Femur (tissue), 1 donor: Measurements from ENCODE around the gene HOXB4.

Experiments used
- DNase-seq: peaks from one replicate; pipeline ENCODE4 v3.0.0-alpha.2; 2017

The HOXB4 gene

DNA sequence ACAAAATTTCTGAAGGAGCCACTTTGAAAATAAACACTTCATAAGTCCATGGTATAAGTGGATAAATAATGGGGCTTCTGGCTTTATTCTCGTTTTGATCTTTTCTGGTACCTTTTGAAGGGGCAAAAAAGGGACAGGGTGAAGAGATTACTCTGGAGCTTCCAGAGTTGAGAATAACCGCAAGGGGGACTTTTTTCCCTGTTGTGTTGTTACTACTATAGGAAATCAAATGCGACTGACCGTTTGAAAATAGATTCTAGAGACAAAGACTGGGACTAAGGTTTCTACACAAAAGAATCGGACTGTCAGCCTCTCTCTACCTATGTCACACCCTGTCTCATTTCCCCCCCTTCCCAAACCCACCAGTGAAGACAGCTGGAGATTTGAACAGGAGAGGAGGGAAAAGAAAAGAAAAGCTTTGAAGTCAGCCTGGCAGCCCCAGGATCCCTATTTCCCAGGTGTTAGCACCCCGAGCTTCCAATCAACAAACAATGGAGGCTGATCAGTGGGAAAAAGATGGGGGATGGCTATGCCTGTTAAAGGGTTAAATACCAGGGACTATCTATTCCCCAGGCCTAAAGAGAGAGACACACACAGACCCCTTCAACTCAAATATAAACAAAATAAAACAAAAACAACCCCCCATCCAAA is 8.4 kb downstream of the HOXB4 start:
- DNase-seq: no peak

DNA sequence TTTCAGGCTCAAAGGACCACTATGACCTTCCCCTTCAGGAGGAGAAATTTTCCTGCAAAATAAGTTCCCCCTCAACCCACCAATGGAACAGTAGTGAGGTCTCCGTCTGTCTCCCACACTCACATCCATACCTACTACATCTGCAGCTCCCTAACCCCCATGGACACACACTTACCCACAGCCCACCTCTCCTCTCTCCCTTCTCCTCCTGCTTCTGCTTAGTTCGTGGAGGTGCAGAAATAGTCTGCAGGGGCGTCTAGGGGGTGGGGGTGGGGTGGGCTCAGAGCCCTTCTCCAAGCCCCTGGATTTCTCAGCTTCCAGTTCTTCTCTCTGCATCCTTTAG is 8.9 kb downstream of the HOXB4 start:
- no peak for DNase-seq

- DNase-seq: no peak
Observed at GRCh38 chr17:48568499-48569239, 9.5 kb downstream of the HOXB4 start.

GRCh38 chr17:48567646-48568354 is 10.3 kb downstream of the HOXB4 start:
- DNase-seq: no peak

GRCh38 chr17:48567209-48567608 is 10.9 kb downstream of the HOXB4 start:
- DNase-seq: no peak

DNA sequence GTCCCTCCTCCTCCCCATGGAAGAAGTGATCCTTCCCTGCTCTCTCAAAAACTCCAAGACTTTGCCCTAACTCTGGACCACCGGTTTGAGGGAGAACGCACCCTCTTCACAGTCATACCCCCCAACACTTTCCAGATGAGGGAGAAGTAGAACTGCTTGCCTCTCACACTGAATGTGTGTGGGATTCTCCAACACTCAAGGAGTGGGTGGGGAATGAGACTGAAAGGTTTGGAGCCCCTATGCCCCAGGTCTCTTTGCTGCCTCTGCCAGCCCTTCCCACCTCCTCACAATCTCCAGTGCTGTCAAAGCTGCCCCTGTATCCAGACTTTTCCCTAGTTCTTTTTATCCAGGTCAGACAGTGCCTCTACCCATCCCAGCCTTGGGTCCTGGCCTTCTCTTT is 11.4 kb downstream of the HOXB4 start:
- DNase-seq: no peak

DNA sequence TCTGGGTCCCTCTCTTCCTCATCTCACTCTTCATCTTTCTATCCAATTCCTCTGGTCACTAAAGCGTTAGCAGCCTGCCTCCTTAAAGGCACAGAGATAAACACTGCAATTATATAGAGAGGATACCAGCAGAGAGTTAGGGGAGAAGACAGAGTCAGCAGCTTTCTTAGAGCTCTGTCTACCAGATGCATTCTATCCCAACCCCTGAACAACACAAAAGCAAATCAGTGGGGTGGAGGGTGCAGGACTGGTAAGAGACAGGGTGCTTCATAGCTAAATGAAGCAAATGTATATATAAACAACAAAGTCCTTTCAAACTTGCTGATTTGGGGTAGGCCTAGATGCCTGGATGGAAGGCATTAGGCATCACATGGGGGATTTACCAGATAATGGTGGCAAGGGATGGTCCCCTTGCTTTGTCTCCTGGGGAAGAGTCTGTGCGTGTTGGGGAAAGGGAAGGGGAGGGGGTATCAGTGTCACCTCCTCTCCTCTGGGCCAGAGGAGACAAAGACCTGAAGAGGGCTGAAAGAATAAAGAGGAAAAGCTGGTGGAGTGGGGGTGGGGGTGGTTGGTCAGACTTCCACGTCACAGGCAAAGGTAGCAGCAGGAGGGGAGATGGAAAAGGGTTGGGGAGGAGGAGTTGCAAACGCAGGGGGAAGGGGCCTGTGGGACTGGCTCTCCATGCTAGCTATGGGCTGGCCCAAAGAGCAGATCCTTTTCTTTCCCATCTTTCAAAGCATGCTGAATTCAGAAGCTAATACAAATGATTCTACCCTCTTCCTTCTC is 12.0 kb downstream of the HOXB4 start:
- DNase-seq: no peak

DNA sequence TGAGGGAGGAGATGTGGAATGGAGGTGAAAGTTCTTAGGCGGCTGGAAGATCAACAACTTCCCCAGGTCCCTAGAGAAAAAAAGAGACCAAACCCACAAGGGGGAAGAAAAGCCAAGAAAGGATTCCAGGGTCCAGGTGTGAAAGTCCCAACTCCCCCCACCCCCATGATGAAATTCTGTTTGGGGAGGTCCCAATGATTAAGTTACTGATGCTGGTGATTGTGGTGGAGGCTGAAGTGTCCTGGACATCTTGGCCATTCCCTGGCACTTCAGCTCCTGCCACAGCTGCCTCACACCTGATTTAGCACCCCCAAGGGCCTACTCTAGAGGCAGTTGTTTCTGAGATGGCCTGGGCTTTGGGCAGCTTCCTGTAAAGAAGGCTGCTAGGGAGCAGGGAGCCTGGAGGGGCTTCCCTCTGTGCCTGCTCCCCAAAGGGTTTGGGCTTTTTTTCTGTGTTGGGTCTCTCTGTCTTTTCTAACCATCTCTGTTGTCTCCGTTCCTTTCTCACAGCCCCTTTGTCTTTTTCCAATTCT is 13.1 kb downstream of the HOXB4 start:
- no peak for DNase-seq

GRCh38 chr17:48564188-48565021 is 13.7 kb downstream of the HOXB4 start:
- no peak for DNase-seq

- no peak for DNase-seq
Observed at GRCh38 chr17:48563867-48564187, 14.3 kb downstream of the HOXB4 start.

DNA sequence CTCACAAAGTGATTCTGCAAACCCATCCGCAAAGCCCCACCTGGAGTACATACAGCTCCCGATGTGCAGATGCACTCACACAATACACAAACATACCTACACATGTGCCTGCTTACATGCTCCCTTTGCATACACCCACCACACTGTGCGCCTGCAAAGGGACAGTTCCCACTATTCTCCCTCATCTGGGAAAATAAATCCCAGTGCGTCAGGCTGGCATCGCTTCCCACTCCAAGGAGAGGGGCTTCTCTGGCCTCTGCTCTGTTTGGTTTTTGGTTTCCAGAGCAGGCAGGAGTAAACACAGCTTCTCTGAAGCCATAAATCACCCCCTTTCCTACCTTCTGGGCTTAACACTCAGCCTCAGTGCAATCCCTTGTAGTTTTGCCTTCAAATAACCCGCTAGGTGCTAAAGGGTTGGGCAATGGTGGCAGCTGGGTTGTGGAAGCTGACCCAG is 14.7 kb downstream of the HOXB4 start:
- DNase-seq: no peak

DNA sequence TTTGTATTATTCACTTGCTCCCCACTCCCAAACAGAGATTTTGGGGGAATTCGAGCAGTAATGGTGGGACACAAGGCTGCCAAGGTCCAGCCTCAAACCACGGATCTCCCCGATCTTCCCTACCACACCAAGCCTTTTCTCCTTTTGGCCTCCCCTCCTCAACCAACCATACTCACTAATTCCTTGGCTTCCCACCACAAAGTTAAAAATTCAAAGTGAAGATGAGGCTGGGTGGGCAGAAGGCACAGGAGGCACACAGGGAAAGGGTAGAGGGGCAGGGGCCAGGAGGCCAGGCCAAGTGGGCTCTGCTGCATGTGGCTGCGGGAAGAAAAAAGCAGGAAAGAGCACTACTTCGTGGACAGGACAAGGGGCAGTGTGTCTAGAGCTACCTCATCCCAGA is 15.2 kb downstream of the HOXB4 start:
- DNase-seq: no peak

GRCh38 chr17:48561884-48562810 is 16.0 kb downstream of the HOXB4 start:
- no peak for DNase-seq

DNA sequence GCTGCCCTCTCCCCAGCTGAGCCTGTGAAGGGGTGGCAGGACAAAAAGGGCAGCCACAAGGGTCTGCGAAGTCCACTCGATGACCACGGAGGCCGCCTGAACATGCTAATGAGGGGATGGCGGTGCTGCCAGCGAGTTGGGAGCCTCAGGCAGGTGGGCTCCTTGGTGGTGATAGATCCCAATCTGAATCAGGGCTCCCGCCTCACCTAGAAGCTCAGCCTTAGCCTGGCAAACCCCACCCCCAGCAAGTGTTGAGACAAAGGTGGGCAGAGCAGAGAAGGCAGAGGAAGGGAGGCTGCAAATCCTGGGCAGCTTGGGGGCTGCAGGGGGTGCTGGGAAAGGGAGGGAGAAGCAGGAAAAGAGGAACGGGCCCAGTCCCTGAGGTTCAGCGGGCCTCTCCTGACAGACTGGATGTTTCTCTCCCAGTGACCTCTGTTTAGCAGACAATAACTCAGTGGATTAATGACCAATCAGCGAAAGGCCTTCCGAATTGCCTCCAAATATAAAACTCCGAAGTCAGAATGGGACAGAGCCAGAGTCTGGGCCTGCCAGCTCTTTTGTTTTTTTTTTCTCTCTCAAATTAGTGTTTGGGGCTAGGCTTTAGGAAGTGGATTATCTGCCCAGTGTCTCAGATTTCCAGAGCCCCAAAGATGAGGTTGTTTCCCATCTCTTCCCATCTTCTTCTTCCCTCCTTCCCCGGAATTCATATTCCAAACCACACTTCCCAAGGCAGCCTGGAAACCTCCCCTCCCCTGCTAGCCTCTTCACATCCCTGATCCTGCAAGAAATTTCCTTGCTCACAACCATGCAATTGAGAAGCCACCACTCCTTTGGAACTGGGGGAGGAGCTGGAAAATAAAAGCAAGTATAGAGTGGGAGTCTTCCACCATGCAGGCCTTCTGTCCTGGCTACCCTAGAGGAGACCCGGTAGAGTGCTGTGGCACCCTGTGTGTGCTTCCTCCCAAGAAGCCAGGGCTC is 18.0 kb downstream of the HOXB4 start:
- no peak for DNase-seq

DNA sequence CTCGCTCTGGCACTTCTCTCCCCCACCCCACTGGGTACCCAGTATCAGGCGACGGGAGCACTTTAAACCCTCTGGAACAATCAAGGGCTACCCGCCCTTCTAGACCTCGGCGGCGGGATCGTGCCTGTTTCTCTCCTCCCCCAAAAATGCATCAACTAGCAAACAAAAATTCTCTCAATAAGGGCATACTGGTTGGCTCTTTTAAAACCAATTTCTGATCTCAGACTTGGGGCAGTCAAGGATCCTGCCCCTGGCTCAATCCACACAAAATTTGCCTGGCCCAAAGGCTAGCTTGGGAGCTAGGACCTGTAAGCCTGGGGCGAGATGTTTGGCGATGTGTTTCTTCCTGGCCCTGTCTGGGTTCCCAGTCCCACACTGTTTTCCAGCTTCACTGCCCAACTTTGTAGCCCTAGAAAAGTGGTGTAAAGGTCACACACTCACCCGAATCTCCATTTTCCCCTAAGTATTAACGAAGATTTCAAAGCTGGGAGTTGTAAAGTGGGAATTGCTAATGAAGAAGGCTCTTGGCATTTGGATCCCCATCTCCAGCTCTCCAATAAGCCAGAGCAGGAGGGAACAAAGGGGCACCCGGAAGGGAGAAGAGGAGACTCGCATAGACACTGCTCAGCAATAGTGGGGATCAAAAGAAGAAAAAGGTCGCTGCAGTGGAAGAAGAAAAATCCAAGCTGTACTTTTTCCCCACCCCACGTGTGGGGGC is 18.9 kb downstream of the HOXB4 start:
- DNase-seq: no peak

GRCh38 chr17:48558831-48559121 is 19.4 kb downstream of the HOXB4 start:
- DNase-seq: no peak

GRCh38 chr17:48558057-48558830 is 19.9 kb downstream of the HOXB4 start:
- DNase-seq: no peak

DNA sequence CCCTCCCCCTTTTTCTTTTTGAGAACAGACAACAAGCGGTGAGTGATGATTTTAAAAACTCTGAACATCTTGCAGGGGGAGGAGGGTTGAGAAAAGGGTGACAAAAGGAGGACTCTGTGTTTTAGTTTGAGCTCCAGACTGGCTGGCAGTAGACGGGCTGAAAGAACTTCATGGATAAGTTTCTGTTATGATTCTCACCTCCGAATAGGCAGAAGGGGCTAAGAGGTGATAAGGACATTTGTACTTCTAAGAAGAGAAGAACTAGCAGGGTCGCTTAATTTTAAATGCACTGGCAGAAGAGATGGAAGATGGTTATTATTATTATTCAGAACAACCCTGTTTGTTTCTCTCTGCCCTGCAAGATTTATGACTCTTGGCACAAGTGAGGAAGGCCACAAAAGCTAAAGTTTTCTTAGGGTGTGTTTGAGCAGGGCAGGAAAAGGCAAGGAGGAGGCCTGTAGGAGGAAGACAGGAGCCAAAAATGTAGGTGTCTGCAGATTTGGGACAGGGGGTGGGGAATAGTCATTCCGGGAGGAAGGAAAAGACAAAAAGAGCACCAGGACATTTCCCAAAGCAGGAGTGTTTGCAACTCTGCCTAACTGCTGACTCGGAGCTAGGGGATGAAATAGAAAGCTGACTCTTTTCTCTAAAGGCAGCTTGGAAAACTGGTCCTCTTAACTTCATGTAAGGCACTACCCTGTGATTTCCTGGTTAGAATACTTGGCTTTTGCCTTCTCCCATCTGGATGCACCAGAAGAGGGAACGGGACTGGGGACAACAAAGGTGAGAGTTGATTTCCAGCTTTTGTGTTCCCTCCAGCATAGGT is 21.4 kb downstream of the HOXB4 start:
- no peak for DNase-seq
